Measurements from ENCODE around the gene ACOT7.

ACOT7 gene

DNA sequence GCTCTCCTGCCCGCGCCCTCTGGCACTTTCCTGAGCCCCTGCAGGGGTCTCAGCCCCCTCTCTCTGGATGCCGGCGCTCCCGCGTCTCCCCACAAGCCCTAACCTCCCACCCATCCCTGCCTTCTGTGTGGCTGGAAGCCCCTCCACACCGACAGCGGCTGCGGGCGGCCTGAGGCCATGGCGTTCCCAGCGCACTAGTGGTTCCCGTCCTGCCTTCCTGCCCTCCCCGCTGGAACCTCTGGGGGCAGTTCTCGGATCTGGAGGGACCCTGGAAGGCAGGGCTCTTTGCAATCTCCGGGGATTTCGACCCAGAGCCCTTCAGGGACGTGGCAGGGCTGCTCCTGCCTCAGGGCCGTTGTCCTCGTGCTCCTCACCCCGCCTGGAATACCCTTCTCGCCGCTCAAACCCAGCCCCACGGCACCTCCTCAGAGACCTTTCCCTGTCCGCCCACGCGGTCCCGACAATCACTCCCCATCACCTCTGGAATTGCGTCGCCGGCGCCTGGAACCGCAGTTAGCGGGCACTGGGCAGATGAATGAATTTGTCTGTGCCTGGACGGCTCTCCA lies 30.5 kb upstream of the ACOT7 start:
- DNase-seq (ENCODE audit: low spot score) = no peak

DNA sequence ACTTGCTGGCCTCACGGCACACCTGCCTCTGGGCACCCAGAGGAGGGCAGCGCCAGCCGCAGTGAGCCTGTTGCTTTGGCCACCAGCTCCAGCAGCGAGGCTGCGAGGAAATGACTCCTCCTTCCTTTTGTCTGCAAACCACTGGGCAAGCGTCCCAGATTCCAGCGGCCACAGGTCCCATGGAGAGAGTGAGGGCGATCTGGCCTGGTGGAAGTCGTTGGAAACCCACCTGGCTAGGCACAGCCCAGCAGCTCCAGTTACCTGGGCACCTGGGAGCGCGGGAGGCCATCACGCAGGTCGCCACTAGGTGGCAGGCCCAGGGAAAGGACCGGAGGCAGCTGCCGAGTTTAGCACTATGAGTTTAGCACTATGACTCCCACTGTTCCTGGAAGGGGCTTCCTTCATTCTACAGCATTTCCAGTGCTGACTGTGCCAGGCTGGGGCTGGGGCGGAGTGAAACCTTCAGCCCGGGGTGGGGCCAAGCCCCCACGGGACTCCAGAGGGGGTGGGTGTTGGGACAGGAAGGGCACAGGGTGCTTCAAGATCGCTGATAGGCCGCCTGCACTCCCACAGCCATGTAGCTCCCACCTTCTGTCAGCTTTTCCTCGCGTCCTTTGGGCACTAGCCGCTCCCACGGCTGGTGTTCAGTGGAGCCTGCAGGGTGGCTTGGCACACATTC lies 29.9 kb upstream of the ACOT7 start:
- DNase-seq (ENCODE audit: low spot score) = peak; percentile 94

DNA sequence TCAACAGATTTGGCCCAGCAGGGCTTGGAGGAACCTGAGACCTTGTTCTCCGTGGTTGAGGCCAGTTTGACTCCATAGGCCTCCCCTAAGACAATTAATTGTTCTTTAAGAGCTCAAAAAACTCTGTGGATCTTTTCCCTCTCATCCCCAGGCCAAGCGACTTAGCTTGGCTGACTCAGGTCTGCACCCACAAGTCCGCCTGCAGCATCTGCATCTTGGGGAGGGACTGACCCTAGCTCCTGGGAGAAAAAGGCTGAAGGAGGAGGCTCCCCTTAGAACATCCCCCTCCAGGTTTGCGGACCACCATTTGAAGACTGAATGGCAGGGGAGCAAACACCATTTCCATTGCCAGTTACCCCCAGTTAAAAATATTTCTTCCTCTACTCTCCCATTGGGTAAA lies 27.7 kb upstream of the ACOT7 start:
- DNase-seq (ENCODE audit: low spot score) = no peak

DNA sequence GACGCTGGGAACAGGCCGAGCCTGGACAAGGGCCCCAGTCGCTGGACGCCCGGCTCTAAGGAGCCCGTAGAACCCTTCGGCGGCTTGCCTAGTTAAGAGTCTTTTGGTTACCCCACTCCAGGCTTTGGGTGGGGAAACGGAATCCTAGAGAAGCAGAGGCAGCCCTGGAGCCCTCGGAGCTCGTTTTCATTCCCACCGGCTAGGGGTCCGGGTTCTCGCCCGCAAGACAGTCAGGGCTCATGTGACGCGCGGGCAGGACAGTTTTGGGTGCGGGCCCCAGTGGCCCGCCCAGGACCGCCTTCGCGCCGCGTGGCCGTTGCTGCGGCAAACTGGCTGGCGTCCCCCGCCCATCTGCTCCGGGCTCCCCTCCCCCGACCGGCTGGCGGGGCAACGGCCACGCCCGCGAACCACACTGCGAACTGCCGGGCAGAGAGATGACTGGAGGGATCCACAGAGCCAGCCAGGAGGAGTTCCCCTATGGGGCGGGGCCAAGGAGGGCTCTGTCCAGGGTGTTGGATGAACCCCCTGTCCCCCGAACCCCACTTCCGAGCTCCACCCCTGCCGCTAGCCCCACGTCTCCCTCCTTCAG lies 27.0 kb upstream of the ACOT7 start:
- no peak for DNase-seq (ENCODE audit: low spot score)

DNA sequence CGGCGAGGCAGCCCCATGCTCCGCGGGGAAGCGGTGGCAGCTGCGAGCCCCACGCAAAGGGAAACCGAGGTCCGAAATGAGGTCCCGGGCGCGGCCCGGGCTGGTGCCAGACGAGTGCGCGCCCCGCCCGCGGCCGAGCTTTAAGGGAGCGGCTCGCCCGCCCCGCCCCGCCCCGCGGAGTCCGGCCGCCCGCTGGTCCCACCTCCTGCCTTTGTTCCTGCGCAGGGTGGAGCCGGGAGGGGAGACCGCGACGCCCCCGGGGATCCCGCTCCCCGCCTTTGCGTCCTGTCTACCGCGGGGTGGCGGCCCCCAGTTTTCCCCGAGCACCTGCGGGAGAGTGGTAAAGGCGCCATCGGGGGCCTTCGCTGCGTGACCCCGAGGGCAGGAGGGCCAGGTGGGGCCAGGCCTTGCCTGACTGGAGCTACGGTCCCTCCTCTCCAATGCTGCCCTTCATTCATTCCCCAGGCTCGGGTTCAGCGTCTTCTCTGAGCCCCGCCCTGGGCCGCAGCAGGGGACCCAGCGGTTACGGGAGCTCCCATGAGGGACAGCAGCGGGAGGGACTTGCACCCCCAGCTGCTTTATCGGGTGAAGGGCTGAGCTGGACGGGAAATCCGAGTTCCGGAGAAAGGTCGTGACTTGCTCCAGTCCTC lies 26.4 kb upstream of the ACOT7 start, which contains the start of gene HES2:
Gene HES2, minus strand, starts transcription at position 116 of the 650 bp plus-strand sequence. Its CDS starts 99 bp downstream, at position 17.
- DNase-seq (ENCODE audit: low spot score) = peak; percentile 73

DNA sequence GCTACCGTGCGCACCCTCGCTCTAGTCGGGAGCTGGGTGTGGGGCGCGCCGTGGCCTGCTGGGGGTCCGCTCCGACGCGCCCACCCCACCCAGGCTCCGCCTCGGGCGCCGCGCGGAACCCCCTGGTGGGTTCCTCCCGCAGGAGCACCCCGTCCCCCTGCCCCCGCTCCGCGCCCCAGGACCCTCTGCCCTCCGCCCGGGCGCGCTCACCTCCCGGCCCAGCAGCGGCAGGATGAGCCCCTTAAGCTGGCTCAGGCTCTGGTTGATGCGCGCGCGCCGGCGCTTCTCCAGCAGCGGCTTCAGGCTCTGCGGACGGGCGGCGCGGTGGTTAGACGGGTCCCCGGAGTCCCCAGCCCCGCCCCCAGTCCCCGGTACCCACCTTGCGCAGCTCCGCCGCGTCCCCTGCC lies 25.8 kb upstream of the ACOT7 start:
- DNase-seq (ENCODE audit: low spot score) = no peak

DNA sequence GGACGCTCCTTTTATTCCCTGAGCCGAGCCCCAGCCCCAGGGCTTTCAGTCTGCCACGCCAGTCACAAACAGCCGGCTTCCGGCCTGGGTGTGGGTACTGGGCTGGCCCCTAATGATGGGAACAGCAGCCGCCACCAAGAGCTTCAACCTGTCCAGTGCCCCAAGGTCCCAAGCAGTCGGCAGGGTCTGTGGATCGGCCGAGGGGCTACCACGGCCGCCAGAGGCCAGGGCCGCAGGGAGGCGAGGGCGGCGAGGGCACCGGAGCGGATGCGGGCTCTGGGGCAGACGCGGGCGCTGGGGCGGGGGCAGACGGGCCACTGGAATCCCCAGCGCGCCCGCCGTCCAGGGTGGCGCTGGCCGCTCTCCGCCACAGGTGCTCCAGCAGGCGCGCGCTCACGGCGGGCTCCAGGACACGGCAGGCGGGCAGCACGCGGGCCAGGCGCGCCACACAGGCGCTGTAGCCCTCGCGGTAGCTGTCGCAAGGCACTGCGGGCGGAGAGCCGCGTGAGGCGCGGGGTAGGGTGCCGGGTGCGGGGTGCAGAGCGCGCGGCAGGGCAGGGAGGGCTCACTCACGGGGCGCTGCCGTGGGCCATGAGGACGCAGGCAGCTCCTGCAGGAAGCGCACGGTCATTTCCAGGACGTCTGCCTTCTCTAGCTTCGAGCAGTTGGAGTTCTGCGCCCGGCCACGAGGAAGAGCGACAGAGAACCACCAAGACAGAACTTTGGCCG lies 25.3 kb upstream of the ACOT7 start:
- DNase-seq (ENCODE audit: low spot score) = no peak

DNA sequence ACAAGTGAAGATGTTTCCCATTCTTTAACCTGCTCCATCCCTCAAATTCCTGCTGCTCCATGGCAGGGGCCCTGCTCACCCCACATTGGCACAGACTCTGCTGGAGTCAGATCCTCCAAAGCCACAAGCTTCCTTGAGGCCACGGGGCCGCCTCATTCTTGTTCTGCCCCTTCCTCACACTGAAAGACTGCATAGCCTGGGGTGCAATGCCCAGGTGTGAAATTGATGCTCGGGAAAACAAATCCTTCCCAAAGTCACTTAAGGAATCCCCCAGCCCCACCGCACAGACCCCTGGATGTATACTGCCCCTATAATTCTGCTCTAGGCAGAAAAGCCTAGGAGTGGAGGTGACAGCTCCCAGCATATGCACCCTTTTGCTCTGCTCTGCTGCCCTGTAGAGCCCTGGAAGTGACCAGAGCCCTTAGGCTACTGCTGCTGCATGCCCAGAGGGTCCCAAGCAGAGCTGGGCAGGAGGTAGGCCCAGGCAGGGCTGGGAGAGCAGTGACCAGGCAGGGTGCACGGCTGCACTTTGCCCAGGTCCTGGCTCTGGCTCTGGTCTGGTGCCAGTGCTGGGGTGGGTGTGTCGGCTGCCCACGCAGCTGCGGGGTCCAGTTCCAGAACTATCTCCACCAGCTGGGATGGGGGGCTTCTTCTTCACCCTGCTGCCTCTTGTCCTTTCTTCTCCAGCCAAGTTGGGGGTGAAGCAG lies 24.5 kb upstream of the ACOT7 start:
- no peak for DNase-seq (ENCODE audit: low spot score)

DNA sequence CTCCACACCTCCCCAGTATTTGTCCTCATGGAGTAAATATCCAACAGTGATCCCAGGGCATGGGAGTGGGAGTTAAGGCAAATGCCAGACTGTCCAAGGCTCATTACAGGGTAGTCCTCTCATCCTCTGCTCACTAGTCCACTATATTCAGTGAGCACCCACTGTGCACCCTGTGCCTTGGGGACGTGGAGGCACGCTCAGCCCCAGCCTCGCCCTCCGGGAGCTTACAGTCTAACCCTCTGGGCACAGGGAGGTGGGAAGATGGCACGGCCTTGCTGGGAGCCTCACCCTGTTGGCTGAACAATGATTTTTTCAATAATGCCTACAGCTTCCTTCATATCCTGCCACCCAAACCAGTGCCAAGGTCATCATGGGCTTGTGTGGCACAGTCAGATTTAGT lies 23.3 kb upstream of the ACOT7 start:
- DNase-seq (ENCODE audit: low spot score) = no peak

DNA sequence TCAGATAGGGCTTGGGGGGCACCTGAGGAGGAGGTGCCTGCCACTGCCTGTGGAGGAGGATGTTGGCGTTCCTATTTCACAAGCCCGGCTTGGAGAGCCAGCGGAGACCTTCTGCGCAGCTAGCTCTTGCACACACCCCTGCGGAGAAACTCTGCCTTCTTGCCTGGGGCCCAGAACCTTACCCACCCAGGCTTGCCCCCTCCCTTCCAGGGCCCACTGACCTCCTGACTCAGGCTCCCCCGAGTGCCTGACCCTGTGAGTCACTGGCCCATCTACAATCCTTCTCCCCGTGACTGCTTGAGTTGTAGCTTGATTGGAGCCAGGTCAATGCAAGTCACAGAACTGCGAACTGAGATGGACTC lies 22.7 kb upstream of the ACOT7 start:
- no peak for DNase-seq (ENCODE audit: low spot score)

DNA sequence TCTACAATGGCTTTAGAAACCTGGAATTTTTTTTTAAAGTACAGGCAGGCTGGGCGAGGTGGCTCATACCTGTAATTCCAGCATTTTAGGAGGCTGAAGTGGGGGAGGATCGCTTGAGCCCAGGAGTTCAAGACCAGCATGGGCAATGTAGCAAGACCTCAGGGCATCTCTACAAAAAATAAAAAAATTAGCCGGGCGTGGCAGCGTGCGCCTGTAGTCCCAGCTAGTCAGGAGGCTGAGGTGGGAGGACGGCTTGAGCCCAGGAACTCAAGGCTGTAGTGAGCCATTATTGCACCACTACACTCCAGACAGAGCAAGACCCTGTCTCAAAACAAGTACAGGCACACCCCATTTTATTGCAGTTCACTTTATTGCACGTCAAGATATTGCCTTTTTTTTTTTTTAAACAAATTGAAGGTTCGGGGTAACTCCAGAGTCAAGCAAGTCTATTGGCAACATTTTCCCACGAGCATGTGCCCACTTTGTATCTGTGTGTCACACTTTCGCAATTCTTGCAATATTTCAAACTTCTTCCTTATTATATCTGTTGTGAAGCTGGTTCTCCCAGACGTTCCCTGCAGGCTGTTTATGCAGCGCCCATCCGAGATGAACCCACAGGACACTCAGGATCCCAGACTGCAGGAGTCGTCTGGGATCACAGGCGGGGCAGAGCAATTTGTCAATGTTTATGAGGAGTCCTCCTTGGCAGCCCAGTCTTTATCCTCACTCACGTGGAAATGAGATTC lies 21.5 kb upstream of the ACOT7 start:
- DNase-seq (ENCODE audit: low spot score) = no peak

DNA sequence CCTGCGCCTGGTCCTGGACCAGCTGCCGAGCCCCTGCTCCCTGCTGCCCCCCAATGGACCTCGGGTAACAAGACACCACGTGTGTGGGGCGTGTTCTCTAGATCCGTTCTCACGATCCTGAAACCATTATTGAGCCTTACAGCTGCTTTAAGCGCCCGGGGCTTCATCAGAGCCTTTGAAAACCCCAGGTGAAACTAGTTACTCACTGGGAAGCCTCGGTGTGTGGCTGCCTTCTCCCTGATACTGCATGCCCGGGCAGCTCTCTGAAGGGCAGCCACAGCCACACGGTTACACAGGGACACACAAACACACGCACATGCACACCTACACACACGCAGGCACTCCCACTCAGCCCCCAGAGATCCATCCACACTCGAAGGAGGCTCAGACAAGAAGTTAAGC lies 20.9 kb upstream of the ACOT7 start:
- peak; percentile 70 for DNase-seq (ENCODE audit: low spot score)

DNA sequence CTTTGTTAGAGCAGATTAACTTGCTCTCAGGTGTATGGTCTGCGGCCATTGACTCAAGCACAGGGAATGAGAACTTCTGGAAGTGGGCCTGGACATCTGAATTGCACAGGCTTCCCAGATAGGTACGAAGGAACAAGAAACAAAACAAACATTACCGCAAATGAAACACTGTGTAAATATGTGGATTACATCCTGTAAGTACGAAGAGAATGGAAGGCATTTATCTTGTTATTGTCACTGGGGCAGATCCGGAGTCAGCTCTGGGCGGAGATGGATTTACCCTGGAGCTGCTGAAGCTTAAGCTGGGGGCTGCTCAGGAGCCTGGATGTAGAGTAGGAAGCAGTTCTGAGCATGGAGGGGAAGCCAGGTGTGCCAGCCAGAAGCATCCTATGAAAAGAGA lies 19.3 kb upstream of the ACOT7 start:
- DNase-seq (ENCODE audit: low spot score) = peak; percentile 29

DNA sequence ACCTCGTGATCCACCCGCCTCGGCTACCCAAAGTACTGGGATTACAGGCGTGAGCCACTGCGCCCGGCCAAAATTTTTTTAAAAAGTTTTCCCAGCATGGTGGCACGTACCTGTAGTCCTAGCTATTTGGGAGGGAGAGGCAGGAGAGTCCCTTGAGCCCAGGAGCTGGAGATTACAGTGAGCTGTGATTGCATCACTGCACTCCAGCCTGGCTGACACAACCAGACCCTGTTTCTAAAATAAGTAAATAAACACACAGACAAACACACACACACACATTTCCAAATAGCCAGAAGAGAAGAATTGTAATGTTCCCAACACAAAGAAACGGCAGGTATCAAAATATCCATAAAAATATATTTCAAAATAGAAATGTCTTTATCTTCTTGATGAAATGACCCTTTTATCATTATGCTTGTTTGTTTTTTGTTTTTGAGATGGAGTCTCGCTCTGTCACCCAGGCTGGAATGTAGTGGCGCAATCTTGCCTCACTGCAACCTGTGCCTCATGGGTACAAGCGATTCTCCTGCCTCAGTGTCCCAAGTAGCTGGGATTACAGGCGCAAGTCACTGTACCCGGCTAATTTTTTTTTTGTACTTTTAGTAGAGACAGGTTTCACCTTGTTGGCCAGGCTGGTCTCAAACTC lies 16.8 kb upstream of the ACOT7 start:
- no peak for DNase-seq (ENCODE audit: low spot score)

DNA sequence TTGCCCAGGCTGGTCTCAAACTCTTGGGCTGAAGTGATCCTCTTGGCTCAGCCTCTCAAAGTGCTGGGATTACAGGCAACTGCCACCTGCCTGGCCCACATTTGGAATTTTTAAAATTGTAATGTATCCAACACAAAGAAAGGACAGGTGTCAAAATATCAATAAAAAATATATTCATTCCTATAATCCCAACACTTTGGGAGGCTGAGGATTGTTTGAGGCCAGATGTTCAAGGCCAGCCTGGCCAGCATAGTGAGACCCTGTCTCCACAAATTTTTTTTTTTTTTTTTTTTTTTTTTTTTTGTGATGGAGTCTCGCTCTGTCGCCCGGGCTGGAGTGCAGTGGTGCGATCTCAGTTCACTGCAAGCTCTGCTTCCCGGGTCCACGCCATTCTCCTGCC lies 16.2 kb upstream of the ACOT7 start:
- no peak for DNase-seq (ENCODE audit: low spot score)

DNA sequence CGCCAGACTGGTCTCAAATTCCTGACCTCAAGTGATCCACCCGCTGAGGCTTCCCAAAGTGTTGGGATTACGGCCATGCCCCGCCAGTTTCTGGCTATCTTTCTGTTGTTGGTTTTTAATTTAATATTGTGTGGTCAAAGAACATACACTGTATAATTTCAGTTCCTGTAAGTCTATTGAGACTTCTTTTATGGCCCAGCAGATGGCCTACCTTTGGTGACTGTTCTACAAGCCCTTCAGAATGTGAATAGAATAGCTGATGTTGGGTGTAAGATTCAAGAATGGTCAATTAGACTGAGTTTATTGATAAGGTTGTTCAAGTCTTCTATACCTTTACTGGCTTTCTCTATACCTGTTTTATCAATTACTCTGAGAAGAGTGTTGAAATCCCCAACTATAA lies 15.5 kb upstream of the ACOT7 start:
- DNase-seq (ENCODE audit: low spot score) = no peak

DNA sequence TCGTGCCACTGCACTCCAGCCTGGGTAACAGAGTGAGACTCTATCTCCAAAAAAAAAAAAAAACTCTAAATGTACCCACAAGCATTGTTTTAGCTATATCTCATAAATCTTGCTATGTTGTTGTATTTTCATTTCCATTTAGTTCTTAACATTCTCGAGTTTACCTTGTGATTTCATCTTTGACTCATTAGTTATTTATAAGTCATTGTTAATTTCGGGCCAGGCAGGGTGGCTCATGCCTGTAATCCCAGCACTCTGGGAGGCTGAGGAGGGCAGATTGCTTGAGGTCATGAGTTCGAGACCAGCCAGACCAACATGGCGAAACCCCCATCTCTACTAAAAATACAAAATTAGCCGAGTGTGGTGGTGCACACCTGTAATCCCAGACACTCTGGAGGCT lies 14.5 kb upstream of the ACOT7 start:
- DNase-seq (ENCODE audit: low spot score) = no peak

DNA sequence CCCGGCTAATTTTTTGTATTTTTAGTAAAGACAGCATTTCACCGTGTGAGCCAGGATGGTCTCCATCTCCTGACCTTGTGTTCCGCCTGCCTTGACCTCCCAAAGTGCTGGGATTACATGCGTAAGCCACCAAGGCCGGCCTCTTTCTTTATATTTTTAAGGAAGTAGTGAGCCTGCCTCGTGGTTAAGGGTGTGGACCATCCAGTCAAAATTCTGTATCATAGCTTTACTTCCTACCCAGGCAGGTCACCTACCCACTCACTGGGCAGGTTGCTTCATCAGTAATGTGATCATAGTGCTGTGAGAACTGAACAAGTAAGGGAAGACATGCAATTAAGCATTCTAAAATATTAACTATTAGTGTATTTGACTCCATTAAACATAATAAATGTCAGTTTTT lies 8.1 kb upstream of the ACOT7 start:
- DNase-seq (ENCODE audit: low spot score) = no peak

DNA sequence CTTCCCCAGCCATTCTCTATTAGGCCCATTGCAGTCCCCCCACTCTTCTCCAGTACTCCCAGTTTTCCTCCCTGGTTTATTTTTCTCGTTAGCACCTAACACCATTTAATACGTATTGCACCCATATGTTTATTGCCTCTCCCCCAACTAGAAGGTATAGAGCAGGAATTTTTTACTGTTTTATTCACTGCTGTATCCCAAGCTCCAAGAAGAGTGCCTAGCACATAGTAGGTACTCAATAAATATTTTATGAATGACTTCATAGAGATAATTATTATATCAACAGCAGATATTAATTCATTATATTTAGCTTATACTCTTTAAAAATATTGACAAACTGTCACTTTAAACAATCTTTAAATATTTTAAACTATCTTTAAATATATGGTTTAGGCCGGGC lies 5.7 kb upstream of the ACOT7 start:
- DNase-seq (ENCODE audit: low spot score) = no peak

DNA sequence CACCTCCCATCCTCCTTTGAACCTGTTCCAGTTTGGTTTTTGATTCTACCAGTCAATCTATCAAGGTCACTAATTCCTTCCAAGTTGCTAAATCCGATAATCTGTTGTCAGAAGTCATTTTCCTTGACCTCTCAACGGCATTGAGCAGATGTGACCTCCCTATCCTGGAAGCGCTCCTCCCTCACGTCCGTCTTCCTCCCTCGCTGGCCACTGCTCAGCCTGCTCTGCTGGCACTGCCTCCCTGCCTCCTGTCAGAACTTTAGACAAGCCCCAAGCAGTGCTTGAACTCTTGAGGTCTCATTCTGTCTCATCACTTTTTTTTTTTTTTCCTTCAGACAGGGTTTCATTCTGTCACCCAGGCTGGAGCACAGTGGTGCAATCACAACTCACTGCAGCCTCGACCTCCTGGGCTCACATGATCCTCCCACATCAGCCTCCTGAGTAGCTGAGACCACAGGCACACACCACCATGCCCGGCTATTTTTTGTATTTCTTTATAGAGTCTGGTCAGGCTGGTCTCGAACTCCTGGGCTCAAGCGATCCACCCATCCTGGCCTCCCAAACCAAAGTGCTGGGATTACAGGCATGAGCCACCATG lies 4.4 kb upstream of the ACOT7 start:
- DNase-seq (ENCODE audit: low spot score) = no peak

Measured in HuH-7.5 (cell line).